NCI-H2227 (cell line): ENCODE data around the gene KCNH6.

ENCODE experiments used
- DNase-seq: peaks from one replicate; lab custom pipeline; 2025; ENCODE audit not compliant: unreplicated experiment; lab: John Stamatoyannopoulos, UW

The KCNH6 gene

GRCh38 chr17:63487014-63487339 is 36.2 kb upstream of the KCNH6 start:
- DNase-seq: no peak

- no peak for DNase-seq
These were observed 34.3 kb upstream of the KCNH6 start for GRCh38 chr17:63488851-63489250.

DNA sequence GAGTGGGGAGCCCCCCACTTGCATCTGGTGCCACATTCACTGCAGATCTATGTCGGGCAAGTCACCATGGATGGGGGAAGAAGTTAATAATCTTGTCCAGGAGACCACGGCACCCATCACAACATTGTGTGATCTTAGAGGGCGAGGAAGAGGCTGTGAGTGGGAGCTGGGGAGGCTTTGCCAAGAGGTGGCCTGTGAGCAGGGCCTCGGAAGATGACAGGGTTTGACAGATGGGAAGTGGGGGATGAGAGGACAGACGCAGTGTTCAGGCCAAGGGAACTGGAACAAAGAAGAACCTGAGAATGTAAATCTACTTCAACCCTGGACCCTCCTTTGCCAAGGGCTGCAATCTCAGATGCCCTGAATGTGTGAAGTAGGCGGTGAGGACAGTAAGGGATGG is 33.9 kb upstream of the KCNH6 start:
- DNase-seq: no peak

DNA sequence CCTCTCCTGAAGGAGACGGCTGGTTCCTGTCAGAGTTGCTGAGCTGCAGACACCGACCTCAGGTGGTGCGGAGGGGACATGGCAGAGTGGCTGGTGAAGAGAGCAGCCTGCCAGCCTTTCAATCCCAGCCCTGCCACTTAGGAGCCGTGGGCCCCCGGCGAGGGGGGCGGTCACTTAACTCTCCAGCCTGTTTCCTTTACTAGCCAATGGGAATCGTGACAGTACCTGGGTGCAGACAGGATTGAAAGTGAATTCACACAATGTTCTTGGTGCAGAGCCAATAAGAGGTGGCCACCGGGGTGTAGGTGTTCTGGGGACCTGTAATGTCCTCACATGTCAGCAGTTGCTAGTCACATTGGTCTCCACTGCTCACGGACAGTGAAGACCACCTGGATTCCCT is 32.8 kb upstream of the KCNH6 start:
- DNase-seq: peak; percentile 56

DNA sequence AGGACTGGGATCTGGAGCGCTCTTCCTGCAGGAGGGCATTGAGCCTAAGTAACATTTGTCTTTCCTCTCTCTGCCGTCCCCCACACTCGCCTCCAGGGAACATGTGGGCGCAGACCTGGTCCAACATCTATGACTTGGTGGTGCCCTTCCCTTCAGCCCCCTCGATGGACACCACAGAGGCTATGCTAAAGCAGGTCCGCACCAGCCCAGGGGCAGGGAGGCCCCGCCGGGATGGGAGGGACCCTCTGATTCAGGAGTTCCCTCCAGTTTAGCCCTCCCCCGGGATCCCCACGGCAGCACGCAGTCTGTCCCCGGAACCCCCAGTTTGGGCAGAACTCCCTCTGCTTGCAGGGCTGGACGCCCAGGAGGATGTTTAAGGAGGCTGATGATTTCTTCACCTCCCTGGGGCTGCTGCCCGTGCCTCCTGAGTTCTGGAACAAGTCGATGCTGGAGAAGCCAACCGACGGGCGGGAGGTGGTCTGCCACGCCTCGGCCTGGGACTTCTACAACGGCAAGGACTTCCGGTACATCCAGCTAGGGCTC is 32.2 kb upstream of the KCNH6 start:
- DNase-seq: no peak

GRCh38 chr17:63491413-63491812 is 31.7 kb upstream of the KCNH6 start:
- DNase-seq: no peak

DNA sequence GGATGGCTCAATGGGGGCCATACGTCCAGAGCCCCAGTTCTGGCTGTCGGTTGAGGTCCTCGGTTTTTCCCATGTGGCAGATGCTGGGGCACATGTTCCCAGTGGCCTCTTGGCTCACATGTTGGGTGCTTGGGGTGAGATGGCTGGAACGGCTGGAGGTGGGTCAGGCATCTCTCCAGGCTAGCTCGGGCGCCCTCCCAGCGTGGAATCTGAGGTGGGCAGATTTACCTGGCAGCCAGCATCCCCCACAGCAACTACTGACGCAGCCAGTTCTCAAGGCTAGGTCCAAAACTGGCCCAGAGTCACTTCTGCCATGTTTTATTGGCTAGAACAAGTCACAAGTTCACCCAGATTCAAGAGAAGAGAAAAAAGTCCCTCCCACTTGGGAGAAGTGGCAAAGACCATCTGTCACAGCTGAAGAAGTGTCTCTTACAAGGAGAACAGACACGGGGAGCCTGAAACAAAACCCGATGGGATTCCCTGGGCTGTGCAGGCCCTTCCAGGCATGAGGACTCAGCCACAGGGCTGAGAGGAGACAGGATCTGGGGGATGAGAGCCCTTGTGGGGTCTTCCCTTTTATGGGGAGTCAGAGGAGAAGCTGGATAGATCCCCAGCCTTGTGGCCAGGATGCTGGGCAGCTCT is 31.1 kb upstream of the KCNH6 start:
- no peak for DNase-seq

DNA sequence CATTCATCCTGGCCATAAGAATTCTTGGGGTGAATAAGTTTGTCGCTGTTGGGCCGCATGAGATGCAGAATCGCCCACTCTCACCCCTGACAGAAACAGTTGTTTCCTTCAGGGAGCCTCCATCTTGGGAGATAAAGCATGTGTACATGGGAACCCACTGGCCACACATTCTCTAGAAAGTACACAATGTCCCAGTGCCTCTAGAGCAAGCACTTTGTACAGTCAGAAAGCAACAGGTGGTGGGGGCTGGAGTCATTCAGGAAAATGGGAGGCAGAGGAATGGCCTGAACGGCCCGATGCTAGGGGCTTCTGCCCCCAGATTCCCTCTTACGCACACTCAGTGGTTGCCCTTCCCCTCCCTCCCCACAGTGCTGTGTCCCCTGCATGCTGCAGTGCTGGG is 30.2 kb upstream of the KCNH6 start:
- DNase-seq: no peak

DNA sequence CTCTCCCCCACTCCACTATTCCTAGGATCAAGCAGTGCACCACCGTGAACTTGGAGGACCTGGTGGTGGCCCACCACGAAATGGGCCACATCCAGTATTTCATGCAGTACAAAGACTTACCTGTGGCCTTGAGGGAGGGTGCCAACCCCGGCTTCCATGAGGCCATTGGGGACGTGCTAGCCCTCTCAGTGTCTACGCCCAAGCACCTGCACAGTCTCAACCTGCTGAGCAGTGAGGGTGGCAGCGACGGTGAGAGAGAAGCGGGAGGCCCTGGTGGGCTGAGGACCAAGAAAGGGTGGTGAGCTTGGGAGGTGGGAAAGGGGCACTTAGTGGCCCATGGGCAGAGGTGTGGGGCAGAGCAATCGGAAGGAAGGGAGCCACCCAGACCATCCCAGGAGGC is 29.7 kb upstream of the KCNH6 start:
- no peak for DNase-seq

DNA sequence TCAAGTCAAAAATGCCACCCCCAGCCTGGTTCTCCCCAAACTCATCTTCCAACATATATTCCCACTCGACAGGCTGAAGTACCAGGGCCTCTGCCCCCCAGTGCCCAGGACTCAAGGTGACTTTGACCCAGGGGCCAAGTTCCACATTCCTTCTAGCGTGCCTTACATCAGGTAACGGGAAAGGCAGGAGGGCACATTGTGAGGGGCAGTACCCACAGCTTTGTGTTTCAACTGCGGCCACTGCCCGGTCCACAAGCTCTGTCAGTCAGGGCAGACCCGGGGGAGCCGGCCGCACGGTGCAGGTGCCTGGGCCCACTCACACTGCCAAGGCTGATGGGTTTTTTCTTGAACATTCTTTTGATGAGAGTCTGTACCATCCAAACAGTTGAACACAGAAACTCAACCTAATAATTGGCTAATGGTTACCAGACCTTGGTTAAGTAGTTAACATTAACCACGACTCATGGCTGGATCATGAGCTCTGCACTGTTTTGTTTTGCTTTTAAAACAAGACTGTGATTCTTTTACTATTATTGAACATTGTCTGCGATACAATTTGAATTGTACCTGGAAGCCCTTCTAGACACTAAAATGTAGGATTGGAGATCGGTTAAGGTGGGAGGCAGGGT is 28.7 kb upstream of the KCNH6 start:
- DNase-seq: no peak

DNA sequence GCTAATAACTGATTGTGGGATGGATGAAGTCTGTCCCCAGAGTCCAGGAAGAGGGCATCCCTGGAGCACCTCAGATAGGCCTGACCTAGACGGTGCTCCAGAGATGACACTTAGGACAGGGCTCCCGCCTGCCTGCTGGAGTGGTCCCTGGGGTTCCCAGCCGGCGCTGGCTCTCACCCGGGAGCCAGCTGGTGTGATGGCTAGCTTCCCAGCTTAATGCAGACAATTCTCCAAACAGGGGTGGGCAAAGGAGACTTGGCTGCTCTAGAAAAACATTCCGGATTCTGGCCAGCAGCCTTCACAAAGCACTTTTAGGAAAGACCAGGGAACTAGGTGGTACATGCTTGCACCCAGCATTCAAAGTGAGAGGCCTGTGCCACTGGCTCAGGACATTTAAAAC is 27.7 kb upstream of the KCNH6 start:
- no peak for DNase-seq

- DNase-seq: no peak
These were observed 27.0 kb upstream of the KCNH6 start for GRCh38 chr17:63496177-63496576.

- DNase-seq: no peak
These were observed 26.3 kb upstream of the KCNH6 start for GRCh38 chr17:63496663-63497400.

DNA sequence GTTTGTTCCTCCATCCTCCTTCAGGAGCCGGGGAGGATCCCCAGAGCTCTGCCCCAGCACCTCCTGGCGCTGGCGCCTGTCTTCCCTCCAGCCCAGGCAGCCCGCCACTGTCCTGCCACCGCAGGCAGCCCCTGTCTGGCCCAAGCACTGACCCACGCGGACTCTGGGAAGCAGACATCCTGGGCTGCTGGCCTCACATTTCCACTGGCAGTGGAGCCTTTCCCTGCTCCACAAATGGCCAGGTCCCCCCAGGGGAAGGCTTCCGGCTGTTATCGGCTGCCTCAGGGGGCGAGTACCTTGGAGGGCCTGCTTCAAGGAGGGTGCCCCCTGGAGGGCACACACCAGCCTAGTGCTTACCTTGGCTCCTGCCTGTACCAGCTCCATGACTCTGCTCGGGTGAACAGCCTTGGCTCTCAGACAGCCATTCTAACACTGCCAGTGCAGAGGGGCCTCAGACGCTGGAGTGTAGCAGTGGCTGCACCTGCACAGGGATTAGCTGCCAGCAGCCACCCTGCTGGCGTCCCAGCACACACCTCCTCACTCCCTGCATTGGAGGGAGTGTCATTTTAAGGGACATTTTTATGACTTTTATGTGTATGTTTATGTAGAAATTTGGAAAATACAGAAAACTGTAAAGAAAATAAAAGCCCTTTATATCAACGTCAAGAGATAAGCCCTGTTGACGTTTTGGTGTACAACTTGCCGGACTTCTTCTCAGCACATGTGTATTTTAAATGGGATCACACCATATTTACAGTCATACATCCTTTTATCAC is 25.3 kb upstream of the KCNH6 start:
- DNase-seq: no peak

GRCh38 chr17:63498626-63499195 is 24.4 kb upstream of the KCNH6 start:
- DNase-seq: no peak

DNA sequence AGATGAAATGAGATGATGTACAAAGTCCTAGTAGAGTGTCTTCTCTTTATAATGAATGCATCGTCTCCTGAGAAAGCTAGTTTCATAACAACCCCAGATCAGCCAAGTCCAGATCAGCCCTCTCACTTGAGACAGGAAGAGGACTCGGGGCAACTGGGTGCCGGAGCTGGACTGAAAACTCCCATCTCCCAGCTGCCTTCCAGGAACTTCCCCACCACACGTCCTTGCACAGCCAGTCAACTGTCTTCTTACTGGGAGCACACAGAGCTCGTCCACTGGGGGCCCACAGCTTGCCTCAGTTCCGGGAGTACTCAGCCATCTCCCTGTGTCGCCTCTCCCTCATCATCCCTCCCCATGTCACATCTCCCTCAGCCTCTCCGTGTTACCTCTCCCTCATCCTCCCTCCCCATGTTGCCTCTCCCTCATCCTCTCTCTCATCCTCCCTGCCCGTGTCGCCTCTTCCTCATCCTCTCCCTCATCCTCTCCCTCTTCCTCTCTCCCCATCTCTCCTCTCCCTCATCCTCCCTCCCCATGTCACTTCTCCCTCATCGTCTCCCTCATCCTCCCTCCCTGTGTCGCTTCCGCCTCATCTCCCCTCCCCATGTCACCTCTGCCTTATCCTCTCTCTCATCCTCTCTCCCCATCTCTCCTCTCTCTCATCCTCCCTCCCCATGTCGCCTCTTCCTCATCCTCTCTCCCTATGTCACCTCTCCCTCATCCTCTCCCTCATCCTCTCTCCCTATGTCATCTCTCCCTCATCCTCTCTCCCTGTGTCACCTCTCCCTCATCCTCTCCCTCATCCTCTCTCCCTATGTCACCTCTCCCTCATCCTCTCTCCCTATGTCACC is 22.4 kb upstream of the KCNH6 start:
- DNase-seq: no peak

DNA sequence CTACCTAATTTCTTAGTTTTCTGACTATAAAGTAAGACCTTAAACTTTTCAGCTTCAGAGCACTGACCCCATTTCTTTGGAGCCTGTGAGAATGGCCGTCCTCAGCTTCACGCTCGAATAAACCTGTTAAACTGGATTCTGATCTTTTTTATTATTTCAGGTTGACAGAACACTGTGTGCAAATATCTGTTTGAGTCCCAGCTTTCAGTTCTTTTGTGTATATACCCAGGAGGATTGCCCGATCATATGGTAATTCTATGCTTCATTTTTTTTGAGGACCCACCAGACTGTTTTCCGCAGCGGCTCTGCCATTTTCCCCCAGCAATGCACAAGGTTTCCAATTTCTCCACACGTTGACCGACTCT is 19.8 kb upstream of the KCNH6 start:
- DNase-seq: no peak

GRCh38 chr17:63504261-63504660 is 18.9 kb upstream of the KCNH6 start:
- no peak for DNase-seq

- DNase-seq: no peak
These were observed 17.8 kb upstream of the KCNH6 start for GRCh38 chr17:63505341-63505740.

- no peak for DNase-seq
These were observed 16.5 kb upstream of the KCNH6 start for GRCh38 chr17:63506627-63507026.
